Sigmoid colon (tissue), 7 donors: ENCODE results near the gene CCNL2. TPM values are rescaled to one million over a fixed set of nuclear protein-coding genes. Genes with fewer than 3 reads are reported as not detected.
"Not testable (repeated sequence)": the region's sequence is repeated elsewhere in the genome, so short reads cannot be mapped to it uniquely, and the experiment has no call there.

ENCODE experiments used
- DNase-seq: peaks from one replicate; pipeline ENCODE4 v3.0.0-alpha.2; 2019
- H3K27ac ChIP-seq, 4 donors: fragments of 200-600 bp; sonication (generic); one replicate each; pipeline ENCODE4 v1.5.1; 2016 to 2019; ENCODE audit warnings: mild to moderate bottlenecking in 1 of 4
- H3K27me3 ChIP-seq, 3 donors: fragments of 200-600 bp; sonication (generic); one replicate each; pipeline ENCODE4 v1.5.1; 2019; ENCODE audit warnings: mild to moderate bottlenecking in 1 of 3
- H3K36me3 ChIP-seq, 4 donors: fragments of 200-600 bp; sonication (generic); one replicate each; pipeline ENCODE4 v1.5.1; 2016 to 2019
- H3K4me1 ChIP-seq, 4 donors: fragments of 200-600 bp; sonication (generic); one replicate each; pipeline ENCODE4 v1.5.1; 2017 to 2019
- H3K4me3 ChIP-seq, 4 donors: fragments of 200-600 bp; sonication (generic); one replicate each; pipeline ENCODE4 v1.5.1; 2017 to 2019; ENCODE audit warnings: mild to moderate bottlenecking in 2 of 4, moderate library complexity in 1 of 4
- H3K9me3 ChIP-seq, 4 donors: fragments of 200-600 bp in 3 of 4; sonication (generic) in 3 of 4; one replicate each; pipeline versions ENCODE4 v1.5.1 to v1.6.1; 2013 to 2019
- EP300 ChIP-seq, 4 donors: sonication (generic); formaldehyde crosslinking; IDR thresholded peaks; one replicate each; pipeline ENCODE4 v1.6.1; 2017; ENCODE audit warnings: antibody characterized with exemption in 4 of 4
- POLR2A ChIP-seq, 2 donors: fragments of 450-650 bp; IDR thresholded peaks; one replicate each; pipeline ENCODE4 v1.6.1; 2016; ENCODE audit warnings: antibody characterized with exemption in 2 of 2, mild to moderate bottlenecking in 2 of 2, moderate library complexity in 2 of 2
- POLR2AphosphoS5 ChIP-seq, 4 donors: sonication (generic); formaldehyde crosslinking; IDR thresholded peaks; one replicate each; pipeline ENCODE4 v1.6.1; 2017; ENCODE audit warnings: antibody characterized with exemption in 4 of 4
- WGBS, 2 donors: extraction: QIAGEN DNeasy Blood & Tissue Kit; methylation state at CpG; one replicate each; pipeline ENCODE4 v1.1.7; 2013; 5-methylcytosine and 5-hydroxymethylcytosine counted together
- intact Hi-C: fragments of 100-400 bp; cut with DNase I; formaldehyde crosslinking; loops from one replicate; pipeline ENCODE4 v1.15.1; 2023
- polyA plus RNA-seq, 3 donors: library from polyadenylated mRNA; stranded (reverse); fragments of 200-250 nt; gene quantifications; one replicate each; pipeline ENCODE4 v1.2.3, GENCODE V29; 2013
- total RNA-seq, 4 donors: library from RNA; depleted of rRNA; stranded (reverse); fragments of >200 nt; gene quantifications; one replicate each; pipeline ENCODE4 v1.1.0, GENCODE V29; 2016
- TF ChIP-seq, protein P1 (sequence below), 4 experiments: fragments of 450-650 bp in 3 of 4; fragments of 200-600 bp in 1 of 4; IDR thresholded peaks; one replicate each; pipeline ENCODE4 v1.5.1; 2016 to 2019; ENCODE audit warnings: antibody characterized with exemption in 4 of 4, mild to moderate bottlenecking in 3 of 4, moderate library complexity in 2 of 4
- donor health status: healthy with polysubstance abuse.
- donor health status: Bipolar disorder and iron deficiency.
- donor health status: healthy.

Gene CCNL2
- total and polyA plus RNA-seq, 7 donors, result 15.0 to 375 (median 139) TPM

DNA sequence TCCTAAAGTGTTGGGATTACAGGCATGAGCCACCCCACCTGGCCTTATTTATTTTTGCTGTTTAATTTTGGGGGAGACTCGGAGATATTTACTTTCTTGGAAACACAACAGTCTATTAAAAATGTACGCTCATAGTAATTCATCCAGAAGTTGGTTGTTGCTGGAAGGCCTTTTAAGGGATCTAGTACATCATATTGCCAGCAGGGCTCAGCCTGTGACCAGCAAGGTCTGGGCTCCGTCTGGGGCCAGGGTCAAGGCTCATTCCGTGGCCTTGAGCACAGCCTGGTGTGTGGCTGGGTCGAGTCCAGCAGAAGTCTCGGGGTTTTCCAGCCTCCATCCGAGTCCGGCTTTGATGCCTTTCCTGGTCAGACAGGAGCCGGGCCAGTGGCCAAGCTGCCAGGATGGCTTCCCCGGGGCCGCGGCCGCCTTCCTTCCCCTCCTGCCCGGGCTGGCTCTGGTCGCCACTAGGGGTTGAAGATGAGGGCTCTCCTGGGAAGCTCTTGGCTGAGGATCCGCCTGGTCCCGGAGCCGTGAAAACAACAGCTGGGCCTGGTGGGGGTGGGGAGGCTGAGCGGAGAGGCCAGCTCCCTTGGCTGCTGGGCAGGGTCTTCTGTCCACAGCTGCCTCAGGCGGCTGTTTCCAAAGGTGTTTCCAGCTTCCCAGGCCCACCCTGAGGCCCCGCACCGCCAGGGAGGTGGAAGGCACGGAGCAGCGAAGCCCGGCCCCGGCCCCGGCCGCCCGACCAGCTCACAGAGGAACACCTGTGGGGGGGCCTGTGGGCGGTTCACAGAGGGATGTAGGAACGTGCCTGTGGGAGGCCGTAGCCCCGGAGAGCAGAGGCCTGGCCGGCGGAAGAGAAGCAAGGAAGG lies 31.2 kb upstream of the CCNL2 start:
- Histone ChIP-seq H3K27me3 (no peaks in the 10 kb centered on the region), H3K4me1 (peaks cover 0 to 77% (median 75%) of the 10 kb centered on the region in 4 donors), H3K36me3 (no peaks in the 10 kb centered on the region), H3K9me3 (no peaks in the 10 kb centered on the region), H3K4me3 (peak overlapping the region in 3 of 4 donors; percentile 3 to 22 (median 11)), H3K27ac (peak overlapping the region; percentile 93 to 99 (median 96))
- TF ChIP-seq POLR2AphosphoS5 (IDR thresholded peaks at IDR 0.05) (peak in 3 of 4 donors; percentile 58 to 65 (median 61)), EP300 (IDR thresholded peaks at IDR 0.05) (no peak), POLR2A (IDR thresholded peaks at IDR 0.05) (no peak)
- TF ChIP-seq, protein P1, sequence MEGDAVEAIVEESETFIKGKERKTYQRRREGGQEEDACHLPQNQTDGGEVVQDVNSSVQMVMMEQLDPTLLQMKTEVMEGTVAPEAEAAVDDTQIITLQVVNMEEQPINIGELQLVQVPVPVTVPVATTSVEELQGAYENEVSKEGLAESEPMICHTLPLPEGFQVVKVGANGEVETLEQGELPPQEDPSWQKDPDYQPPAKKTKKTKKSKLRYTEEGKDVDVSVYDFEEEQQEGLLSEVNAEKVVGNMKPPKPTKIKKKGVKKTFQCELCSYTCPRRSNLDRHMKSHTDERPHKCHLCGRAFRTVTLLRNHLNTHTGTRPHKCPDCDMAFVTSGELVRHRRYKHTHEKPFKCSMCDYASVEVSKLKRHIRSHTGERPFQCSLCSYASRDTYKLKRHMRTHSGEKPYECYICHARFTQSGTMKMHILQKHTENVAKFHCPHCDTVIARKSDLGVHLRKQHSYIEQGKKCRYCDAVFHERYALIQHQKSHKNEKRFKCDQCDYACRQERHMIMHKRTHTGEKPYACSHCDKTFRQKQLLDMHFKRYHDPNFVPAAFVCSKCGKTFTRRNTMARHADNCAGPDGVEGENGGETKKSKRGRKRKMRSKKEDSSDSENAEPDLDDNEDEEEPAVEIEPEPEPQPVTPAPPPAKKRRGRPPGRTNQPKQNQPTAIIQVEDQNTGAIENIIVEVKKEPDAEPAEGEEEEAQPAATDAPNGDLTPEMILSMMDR (IDR thresholded peaks at IDR 0.05), result peak; percentile 10 to 49 (median 25)
- peak; percentile 92 for DNase-seq
- intact Hi-C loops, result no loop called here
- 53 to 60% methylated on average over 35 of the region's 35 CpGs for WGBS, 2 donors

- H3K4me3 ChIP-seq, result no peak overlapping the region
- TF ChIP-seq POLR2AphosphoS5 (IDR thresholded peaks at IDR 0.05) (peak in 1 of 4 donors; percentile 2), EP300 (IDR thresholded peaks at IDR 0.05) (no peak), POLR2A (IDR thresholded peaks at IDR 0.05) (no peak)
- TF ChIP-seq, protein P1 (IDR thresholded peaks at IDR 0.05), result no peak
- WGBS, 2 donors, result 62 to 77% methylated on average over 6 of the region's 6 CpGs
- peaks cover 0 to 70% (median 68%) of the 10 kb centered on the region in 4 donors for H3K4me1 ChIP-seq
- DNase-seq, result no peak
- no peaks in the 10 kb centered on the region for H3K36me3 ChIP-seq
- H3K27ac ChIP-seq, result peak overlapping the region; percentile 93 to 99 (median 96)
- no peaks in the 10 kb centered on the region for H3K27me3 ChIP-seq
- intact Hi-C loops, result no loop called here
- H3K9me3 ChIP-seq, result no peaks in the 10 kb centered on the region
Observed at GRCh38 chr1:1429671-1430073, 30.5 kb upstream of the CCNL2 start.

GRCh38 chr1:1428967-1429366 lies 29.8 kb upstream of the CCNL2 start:
- WGBS, 2 donors, result 88 to 92% methylated on average over 6 of the region's 6 CpGs
- H3K9me3 ChIP-seq, intact Hi-C loops, H3K4me3 ChIP-seq, H3K36me3 ChIP-seq, H3K27me3 ChIP-seq, DNase-seq: not testable (repeated sequence)
- Histone ChIP-seq H3K27ac (peak overlapping the region; percentile 93 to 99 (median 96)), H3K4me1 (peaks cover 0 to 63% (median 61%) of the 10 kb centered on the region in 4 donors)

- H3K9me3 ChIP-seq, result no peaks in the 10 kb centered on the region
- intact Hi-C loops, result no loop called here
- H3K4me1 ChIP-seq, result peaks cover 0 to 55% (median 53%) of the 10 kb centered on the region in 4 donors
- no peak overlapping the region for H3K4me3 ChIP-seq
- H3K27me3 ChIP-seq, result no peaks in the 10 kb centered on the region
- H3K36me3 ChIP-seq, result no peaks in the 10 kb centered on the region
- WGBS, 2 donors, result 56 to 82% methylated on average over 19 of the region's 19 CpGs
- H3K27ac ChIP-seq, result peak overlapping the region; percentile 93 to 99 (median 96)
- no peak for DNase-seq
- TF ChIP-seq POLR2AphosphoS5 (IDR thresholded peaks at IDR 0.05) (no peak), POLR2A (IDR thresholded peaks at IDR 0.05) (no peak), EP300 (IDR thresholded peaks at IDR 0.05) (no peak)
- TF ChIP-seq, protein P1 (IDR thresholded peaks at IDR 0.05), result no peak
Observed at GRCh38 chr1:1428174-1428573, 29.0 kb upstream of the CCNL2 start.

DNA sequence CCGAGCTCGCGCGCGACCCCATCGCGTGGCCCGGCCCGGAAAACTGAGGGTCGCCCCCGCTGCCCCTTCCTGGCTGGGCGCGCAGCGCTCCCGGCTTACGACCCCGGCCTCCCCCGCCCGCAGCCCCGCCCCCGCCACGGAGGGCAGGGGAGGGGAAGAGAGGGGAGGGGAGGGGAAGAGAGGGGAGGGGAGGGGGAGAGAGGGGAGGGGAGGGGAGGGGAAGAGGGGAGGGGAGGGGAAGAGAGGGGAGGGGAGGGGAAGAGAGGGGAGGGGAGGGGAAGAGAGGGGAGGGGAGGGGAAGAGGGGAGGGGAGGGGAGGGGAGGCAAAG lies 28.6 kb upstream of the CCNL2 start:
- H3K4me1 ChIP-seq, result peaks cover 0 to 51% (median 49%) of the 10 kb centered on the region in 4 donors
- intact Hi-C loops, result no loop called here
- no peaks in the 10 kb centered on the region for H3K27me3 ChIP-seq
- no peak for DNase-seq
- peak overlapping the region; percentile 93 to 99 (median 96) for H3K27ac ChIP-seq
- TF ChIP-seq POLR2A (IDR thresholded peaks at IDR 0.05) (no peak), EP300 (IDR thresholded peaks at IDR 0.05) (no peak), POLR2AphosphoS5 (IDR thresholded peaks at IDR 0.05) (no peak)
- TF ChIP-seq, protein P1 (IDR thresholded peaks at IDR 0.05), result no peak
- H3K36me3 ChIP-seq, result no peaks in the 10 kb centered on the region
- H3K4me3 ChIP-seq, result peak overlapping the region; percentile 34 to 74 (median 60)
- WGBS, 2 donors, result 1% methylated on average over 19 to 22 of the region's 22 CpGs
- H3K9me3 ChIP-seq, result no peaks in the 10 kb centered on the region
